GM21526 (cell line): ENCODE measurements around the gene PGK2.

ENCODE experiments used
- ATAC-seq: cut with Tn5 transposase; IDR thresholded peaks from one replicate; pipeline ENCODE4 v1.9.1; 2021; ENCODE audit warnings: moderate library complexity; ENCODE audit not compliant: unreplicated experiment, low FRiP score

The PGK2 gene

GRCh38 chr6:49739423-49739822, 47.7 kb downstream of the PGK2 start:
- ATAC-seq = no peak

GRCh38 chr6:49736017-49736508, 51.0 kb downstream of the PGK2 start:
- no peak for ATAC-seq
